ENCODE results near the gene LRRC71.

The LRRC71 gene

DNA sequence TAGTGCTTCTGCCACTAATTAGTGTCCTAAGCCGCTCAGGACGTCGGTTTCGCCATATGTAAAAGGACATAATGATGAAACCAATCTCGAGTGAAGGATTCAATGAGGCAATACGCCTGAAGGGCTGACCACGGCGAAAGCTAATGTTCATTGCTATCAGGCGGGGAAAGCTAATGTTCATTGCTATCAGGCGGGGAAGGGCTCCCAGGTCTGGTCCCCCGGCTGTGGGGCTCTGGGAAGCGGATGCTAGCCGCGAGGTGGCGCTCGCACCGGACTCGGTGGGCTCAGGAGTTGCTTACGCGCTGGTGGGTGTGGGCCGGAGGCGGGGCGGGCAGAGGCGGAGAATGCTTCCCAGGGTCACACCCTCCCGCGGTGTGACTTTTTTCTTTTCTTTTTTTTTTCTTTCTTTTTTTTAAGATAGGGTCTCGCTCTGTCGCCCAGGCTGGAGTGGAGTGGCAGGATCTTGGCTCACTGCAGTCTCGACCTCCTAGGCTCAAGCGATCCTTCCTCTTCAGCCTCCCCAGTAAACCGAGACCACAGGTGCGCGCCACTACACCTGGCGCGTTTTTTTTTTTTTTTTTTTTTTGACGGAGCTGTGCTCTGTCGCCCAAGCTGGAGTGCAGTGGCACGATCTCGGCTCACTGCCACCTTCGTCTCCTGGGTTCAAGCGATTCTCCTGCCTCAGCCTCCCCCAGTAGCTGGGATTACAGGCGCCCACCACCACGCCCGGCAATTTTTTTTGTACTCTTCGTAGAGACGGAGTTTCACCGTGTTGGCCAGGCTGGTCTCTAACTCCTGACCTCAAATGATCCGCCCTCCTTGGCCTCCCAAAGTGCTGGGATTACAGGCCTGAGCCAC, 28.0 kb upstream of the LRRC71 start:
- DNase-seq (ENCODE audit: low read depth) = peak; percentile 84

DNA sequence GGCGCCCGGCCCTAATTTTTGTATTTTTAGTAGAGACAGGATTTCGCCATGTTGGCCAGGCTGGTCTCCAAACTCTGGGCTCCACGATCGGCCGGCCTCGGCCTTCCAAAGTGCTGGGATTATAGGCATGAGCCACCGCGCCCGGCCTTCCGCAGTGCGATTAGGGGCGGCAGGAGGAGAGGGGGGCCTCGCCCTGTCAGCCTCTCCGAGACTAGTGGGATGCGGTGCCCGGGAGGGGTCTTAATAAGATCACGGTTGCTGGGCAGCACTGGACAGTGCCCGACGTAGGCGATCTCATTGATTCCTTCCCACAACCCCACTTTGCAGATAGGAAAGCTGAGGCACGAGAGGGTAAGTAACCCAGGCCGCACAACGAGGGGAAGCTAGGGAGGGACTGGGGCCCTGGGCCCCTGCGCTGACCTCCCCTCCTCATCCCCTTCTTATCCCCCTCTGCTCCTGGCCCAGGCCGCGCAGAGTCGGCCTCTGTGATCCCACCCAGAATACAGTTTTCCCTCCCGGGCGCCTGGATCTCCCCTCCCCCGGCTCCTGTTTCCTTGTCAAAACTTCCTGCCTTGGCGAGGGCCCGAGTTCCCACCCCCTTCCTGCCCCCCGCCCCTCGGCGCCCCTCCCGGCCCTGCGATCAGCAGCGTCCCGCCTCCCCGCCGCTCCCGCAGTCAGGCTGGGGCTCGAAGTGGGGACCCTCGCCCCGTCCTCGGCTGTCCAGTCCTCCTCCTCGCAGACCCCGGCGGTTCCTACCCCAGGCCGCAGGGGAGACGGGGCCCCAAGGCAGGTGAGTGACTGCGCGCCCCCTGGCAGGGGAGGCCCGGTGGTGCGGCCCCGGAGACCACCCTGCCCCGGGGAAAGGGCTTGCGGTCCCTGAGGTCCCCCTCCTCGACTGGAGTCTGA, 27.1 kb upstream of the LRRC71 start, which contains the start of gene PEAR1:
PEAR1 (plus strand) TSS at position 671 of the 906 bp plus-strand sequence. CDS start 10,209 bp downstream, outside the sequence.
- DNase-seq (ENCODE audit: low read depth) = no peak

DNA sequence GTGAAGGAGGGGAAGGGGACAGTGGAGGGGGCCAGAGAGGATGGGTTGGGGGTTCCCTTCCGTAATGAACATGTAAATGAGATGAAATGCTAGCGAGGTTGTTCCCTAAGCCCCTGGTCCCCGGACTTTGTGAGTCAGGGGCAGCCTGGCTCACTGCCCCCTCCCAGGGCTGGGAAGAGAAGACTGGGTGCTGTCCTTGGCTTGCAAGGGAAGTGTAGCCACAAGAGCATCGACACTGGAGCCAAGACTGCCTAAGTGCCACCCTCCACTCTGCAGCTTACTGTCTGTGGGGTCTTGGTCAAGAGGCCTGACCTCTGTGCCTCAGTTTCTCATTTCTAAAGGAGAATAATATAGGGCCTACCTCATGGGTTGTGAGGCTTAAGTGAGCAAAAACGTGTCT, 26.4 kb upstream of the LRRC71 start:
- no peak for DNase-seq (ENCODE audit: low read depth)

DNA sequence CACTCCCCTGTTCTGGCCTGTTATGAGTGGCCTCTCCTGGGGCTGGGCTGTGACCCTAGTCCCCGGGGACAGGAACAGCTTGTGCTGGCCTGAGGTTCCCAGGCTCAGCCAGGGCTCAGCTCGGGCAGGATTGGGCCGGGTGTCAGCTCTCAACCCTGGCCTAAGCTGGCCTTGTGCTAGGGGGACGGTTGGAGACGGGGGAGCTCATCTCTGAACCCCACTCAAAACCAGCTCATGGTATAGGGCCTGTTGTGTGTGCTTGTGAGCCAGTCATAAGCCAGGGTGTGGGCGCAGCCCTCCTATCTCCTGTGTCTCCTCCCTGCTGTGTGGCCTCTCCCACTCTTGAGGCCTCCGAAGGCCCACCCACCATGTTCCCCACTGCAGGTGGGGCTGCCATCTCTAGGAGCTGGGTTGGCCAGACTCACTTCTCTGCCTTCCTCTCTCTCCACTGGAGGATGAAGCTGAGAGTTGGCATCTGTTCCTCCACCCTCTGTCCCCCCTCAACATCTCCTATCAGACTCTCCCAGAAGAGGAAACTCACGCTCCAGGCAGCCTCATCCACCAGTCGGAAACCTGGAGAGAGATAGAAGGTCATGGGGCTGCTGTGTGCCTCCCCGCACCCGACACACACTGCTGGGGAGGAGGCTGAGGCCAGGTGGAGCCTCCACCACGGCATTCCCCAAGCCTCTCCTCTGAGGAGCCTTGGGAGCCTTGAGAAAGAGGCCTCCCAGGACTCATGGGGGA, 25.5 kb upstream of the LRRC71 start:
- no peak for DNase-seq (ENCODE audit: low read depth)

DNA sequence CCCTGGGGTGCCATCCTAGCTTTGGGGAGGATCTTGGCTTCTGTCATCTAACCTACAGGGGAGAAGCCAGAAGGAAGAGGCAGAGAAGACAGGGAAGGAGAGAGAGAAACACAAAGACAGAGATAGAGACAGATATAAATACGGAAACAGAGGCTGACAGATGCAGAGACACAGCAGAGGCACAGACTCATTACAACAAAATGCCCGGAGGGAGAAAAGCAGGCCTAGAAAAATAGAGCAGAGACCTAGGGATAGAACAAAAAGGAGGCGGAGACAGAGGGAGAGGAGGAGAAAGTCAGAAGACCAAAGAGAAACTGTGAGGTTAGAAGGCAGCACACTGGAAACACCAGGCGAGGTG, 25.0 kb upstream of the LRRC71 start:
- no peak for DNase-seq (ENCODE audit: low read depth)

DNA sequence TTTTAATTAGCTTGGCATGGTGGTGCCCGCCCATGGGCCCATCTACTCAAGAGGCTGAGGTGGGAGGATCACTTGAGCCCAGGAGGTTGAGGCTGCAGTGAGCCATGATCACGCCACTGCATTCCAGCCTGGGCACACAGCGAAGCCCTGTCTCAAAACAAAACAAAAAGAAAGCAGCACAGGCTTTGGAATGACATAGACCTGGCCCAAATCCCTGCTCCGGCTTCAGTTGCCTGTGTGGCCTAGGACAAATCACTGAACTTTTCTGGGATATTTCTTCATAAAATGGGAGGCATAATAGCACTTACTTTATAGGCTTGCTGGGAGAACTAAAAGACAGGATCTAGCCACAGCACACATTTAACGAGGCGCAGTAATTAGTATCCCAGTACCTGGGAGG, 24.5 kb upstream of the LRRC71 start:
- no peak for DNase-seq (ENCODE audit: low read depth)

DNA sequence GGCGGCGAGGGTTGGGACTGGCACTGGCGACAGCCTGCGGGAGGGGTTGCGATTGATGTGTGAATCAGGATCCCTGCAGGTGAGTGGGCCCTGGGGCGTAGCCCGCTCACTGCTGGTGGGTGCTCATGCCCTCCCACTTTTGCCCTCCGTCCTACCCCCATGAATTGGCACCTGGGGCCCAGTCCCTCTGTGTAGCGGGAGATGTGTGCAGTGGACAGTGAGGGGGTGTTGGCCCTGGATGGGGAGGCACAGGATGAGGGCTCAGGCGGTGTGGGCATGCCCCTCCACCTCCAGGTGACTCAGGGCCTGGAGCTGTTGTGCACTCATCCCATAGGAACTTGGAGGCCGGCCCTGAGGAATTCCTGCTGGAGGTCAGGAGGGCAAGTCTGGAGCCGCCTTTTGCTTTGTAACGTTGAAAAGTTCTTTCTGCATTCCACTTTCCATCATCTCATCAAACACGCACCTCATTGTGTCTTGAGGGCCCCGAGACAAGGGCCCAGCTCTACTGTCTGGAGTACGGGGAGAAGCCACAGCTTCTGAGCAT, 23.9 kb upstream of the LRRC71 start:
- DNase-seq (ENCODE audit: low read depth) = peak; percentile 69

DNA sequence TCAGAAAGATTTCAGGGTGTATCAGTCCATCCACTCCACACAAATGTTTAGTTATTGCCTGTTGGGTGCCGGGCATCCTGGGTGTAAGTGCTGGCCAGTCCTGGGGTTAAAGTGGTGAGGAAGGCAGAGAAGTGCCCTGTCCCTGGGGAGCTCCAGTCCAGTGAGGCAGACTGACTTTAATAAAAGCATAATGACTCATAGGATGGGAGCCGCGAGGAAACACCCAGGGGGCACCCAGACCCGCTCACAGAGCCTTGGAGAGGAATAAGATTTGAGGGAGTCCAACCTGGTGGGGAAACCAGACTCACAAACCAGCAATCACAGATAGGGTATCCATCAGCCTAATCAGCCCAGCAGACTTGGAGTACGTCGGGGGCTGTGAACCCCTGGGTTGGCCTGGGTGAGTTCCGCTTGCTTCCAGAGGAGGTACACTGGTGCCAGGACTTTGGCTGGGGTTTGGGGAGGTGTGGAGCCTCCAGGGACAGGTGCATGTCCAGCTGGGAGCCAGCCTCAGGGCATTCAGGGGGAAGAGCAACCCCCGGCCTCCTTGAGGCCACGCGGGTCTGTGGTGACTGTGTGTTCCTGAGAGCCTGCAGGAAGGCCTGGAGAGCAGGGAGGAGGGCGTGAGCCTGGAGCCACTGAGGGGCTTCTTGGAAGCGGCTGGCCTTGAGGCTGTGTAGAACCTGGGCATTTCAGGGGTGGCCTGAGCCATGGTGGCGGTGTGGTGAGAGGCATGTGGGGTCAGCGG, 23.2 kb upstream of the LRRC71 start:
- peak; percentile 49 for DNase-seq (ENCODE audit: low read depth)

DNA sequence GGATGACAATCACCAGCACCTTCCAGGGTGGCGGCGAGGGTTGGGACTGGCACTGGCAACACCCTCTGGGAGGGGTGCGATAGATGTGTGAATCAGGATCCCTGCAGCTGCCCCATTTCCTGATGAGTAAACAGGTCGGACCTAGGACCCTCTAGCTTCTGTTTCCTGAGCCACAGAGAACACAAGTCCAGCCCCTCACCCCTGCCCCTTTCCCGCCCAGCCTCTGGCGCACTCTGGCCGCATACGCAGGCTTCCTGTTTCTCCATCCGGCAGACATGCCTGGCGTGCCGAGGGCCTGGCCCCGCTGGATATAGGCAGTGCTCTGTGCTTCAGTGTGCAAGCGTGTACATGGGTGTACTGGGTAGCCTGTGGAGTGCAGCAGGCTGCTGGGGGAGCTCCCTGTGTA, 22.3 kb upstream of the LRRC71 start:
- DNase-seq (ENCODE audit: low read depth) = peak; percentile 30

DNA sequence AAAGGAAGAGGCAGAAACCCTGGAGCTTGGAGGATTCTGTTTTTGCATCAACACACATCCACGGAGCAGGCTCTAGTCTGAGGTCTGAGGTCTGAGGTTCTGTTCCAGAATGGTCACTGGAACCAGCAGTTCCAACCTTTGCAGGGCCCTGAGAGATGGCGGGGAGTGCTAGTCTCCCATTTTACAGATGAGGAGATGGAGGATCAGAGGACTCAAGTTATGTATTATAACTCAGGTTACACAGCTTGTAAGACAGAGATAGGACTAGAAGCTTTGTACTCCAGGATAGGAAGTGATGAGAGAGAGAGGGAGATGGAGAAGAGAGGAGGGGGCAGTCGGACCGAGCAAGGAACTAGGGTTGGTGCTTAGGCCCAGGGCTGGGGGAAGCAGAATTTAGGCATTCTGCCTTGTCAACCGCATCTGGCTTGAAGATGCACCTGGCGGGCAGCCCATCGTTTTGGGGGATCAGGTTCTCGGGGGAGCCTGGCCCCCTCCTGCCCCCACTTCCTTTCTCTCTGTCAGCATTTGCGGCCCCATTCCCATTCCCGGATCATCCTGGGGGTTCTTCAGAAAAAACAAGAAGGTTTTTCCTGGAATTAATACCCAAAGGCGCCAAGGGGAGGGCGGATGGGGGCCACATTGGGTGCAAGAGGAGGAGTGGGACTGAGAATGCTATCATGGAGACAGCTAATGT, 21.3 kb upstream of the LRRC71 start:
- no peak for DNase-seq (ENCODE audit: low read depth)

DNA sequence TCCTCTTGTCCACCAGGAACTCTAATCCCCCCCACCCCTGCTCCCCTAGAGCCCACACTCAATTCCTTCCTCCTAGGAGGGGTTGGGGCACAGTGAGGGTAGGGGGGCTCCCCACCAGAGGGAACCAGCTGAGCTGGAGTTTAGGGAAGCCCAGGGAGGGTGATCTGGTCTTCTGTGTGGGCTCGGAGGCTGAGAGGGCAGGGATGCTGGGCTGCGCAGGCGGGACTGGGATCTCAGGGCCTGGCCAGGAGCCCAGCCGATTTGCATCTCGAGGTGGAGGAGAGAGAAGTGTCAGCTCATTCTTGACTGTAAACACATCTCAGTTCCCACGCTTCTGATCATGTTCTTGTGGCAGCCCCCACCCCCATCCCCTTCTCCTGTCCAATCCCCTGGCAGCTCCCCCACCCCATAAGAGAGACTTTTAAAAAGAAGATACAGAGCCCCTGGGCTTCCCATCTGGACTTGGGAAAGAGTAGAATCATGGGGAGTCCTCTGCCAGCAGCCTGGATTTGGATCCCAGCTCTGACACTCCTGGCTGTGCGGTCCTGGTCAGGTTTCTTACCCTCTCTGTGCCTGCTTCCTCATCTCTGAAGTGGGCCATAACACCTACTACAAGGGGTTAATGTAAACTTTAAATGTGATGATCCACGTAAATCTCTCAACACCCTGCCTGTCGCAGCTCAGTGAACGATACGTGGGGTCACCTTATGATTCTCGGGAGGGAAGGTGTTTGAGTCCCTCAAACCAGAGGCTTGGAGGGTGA, 20.3 kb upstream of the LRRC71 start:
- DNase-seq (ENCODE audit: low read depth) = no peak

DNA sequence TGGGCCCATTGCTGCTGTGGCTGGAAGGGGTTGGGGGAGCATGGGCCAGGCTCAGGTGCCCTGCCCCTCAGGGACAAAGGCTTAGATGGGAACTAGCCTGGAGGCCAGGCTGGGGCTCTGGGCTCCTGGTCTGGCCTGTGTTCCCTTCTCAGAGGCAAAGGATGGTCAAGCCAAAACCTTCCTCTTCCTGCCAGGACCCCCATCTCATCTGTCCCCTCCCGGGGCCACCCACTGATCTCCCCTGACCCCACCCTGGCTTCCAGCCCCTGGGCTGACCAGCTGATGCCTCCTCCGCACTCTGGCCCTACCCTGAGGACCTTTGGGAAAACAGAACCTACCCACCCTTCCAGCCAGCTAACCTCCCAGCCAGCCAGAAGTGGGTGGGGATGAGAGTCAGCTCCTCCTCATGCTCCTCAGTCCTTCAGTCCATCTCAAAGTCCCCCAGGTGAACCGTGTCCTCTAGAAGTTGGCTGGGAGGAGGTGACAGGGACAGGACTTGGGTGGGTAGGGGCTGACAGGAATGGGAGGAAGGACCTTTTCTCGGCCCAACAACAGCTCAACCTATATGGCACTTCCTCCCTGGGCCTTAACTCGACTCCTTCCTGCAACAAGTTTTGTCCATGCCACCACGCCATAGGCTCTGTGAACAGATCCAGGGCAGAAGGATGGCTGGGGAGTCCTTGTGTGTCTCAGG, 19.4 kb upstream of the LRRC71 start:
- no peak for DNase-seq (ENCODE audit: low read depth)

DNA sequence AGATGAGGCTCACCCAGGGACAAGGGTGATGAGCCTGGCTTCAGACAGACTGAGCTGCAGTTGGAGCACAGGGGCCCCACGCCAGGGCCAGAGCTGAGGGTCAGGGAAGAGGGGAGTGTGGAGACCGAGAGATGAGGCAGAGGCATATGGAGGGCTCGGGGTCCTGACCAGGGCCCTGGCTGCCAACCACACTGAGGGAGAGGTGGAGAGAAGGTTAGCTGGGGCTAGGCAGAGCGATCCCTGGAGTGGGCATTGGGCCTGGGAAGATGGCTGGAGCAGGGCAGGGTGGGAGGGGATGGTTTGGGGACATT, 18.9 kb upstream of the LRRC71 start:
- no peak for DNase-seq (ENCODE audit: low read depth)

DNA sequence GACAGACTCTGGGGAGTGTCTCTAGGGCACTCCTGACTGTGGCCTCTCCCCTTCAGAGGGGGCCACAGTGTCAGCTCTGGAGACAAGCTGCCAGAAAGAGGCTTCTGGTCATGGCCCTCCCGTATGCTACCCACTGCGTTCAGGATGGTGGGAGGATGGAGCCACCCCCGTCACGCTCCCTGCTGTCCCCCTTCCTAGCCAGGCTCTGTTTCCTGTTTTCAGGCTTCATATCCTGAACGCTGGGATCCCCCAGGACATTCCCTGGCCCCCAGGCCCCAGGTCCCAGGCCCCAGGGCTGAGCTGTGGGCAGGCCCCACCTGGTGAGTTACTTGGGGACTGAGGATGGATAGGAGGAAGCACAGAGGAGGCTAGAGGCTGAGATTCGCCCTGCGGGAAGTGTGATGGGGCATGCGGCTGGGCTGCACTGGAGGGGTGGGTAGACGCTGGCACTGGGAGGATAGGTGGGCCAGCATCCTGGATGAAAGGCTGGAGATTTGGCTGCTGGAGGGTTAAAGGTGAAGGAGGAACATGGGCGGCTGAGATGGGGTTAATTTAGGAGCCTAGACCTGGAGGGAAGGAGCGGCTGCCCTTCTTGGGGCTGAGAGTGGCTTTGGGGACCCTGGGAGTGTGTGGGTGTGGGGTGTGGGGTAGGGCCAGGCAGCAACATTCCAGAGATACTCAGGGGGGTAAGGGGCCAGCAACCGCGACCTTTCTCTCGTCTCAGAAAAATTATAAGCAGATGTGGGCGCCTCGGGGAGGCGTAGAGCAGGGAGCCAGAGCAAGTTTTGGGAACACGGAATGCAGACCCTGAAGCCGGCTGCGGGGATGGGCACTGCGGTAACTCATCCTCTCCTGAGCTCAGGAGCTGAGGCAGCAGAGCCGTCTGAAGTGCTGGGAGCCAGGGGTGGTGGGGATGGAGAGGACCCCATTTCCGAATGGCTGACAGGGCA, 18.2 kb upstream of the LRRC71 start:
- DNase-seq (ENCODE audit: low read depth) = no peak

DNA sequence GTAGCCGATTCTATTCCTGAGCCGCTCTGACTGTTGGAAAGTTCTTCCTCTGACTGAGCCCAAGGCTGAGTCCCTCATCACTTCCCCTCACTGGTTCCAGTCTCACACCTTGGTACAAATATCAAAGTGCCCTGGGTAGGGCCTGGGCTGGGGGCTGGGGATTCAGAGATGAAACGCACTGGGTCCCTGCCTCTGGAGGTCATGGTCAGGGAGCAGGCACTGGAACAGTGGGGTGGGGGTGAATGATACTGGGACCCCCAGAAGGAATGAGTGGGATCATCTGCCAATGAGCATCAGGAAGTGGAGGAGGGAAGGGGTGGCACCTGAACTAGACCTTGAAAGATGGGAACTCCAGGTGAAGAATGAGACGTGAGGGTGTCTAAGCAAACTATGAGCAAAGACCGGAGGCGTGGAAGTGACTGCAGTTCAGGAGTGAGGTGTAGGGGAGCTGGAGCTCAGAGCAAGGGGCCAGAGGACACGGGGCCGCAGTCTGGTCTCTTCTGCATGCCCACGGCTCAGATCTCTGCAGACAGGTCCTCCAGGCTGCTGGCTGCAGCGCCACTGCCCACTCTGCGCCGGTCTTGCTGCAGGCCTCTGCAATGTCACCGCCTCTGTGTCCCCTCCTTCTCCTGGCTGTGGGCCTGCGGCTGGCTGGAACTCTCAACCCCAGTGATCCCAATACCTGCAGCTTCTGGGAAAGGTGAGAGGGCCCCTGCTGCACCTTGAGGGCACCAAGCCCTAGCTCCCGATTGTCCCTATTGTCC, 16.9 kb upstream of the LRRC71 start:
- no peak for DNase-seq (ENCODE audit: low read depth)

DNA sequence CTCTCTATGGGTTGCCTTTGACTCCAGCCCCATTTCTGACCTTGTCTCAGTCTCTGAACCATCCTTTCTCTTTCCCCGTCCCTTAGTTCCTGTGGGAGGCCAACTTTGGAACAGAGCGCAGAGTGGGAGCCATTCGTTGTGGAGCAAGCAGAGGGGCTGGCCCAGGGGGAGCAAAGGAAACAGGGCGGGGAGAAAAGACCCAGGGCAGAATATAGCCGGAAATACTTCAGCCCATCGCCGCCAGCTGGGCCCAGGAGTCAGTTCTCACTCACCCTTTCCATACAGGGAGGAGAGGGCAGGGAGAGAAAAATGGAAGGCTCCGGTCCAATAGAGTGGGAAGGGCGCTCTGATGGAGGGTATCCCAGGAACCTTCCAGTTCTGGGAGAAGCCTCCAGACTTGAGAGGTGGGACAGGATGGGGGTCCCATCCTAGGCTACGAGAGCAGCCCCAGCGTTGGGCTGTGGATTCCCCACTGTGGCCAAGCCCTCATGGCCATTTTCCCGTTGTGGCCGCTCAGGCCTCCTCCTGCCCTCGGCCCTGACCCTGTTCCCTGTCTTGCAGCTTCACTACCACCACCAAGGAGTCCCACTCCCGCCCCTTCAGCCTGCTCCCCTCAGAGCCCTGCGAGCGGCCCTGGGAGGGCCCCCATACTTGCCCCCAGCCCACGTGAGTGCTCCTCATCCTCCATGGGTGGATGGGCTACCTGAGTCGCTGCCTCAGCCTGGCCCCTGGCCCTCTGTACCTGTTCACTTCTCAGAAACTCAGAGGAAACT, 16.1 kb upstream of the LRRC71 start:
- DNase-seq (ENCODE audit: low read depth) = no peak

DNA sequence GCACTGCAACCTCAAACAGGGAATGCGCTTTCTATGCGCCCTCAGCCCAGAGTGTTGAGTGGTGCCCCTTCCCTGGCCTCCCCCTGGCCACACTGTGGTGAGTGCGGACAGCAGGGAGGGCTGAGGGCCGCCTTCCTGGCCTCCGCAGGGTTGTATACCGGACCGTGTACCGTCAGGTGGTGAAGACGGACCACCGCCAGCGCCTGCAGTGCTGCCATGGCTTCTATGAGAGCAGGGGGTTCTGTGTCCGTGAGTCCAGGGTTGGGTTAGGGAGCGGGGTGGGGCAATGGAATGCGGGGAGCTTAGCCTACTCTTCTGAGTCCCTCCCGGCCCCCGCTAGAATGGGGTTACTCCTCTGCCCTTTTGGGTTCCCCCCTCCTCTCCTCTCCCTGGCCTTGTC, 15.3 kb upstream of the LRRC71 start:
- no peak for DNase-seq (ENCODE audit: low read depth)
